Measurements from ENCODE around the gene KLK13.

Gene KLK13

GRCh38 chr19:51091126-51091525 lies 26.2 kb upstream of the KLK13 start:
- Histone ChIP-seq H3K4me1 (ENCODE audit: insufficient read depth, low read length) (peaks cover 4% of the 10 kb centered on the region; the same call in 1 of the 2 replicates), H3K9me3 (ENCODE audit: insufficient read depth, low read depth, low read length) (no peaks in the 10 kb centered on the region), H3K9ac (ENCODE audit: low read depth, low read length) (no peak overlapping the region), H3K27me3 (ENCODE audit: insufficient read depth, low read length) (no peaks in the 10 kb centered on the region), H3K36me3 (ENCODE audit: insufficient read depth, low read depth, low read length) (no peaks in the 10 kb centered on the region), H3K27ac (ENCODE audit: low read length) (no peak overlapping the region), H3K4me3 (ENCODE audit: low read length) (no peak overlapping the region)

- Histone ChIP-seq H3K9ac (ENCODE audit: low read depth, low read length) (no peak overlapping the region), H3K4me3 (ENCODE audit: low read length) (no peak overlapping the region), H3K27ac (ENCODE audit: low read length) (no peak overlapping the region), H3K36me3 (ENCODE audit: insufficient read depth, low read depth, low read length) (no peaks in the 10 kb centered on the region), H3K4me1 (ENCODE audit: insufficient read depth, low read length) (peaks cover 4% of the 10 kb centered on the region; the same call in 1 of the 2 replicates), H3K27me3 (ENCODE audit: insufficient read depth, low read length) (no peaks in the 10 kb centered on the region), H3K9me3 (ENCODE audit: insufficient read depth, low read depth, low read length) (no peaks in the 10 kb centered on the region)
These were observed 25.6 kb upstream of the KLK13 start for GRCh38 chr19:51090471-51090870.

GRCh38 chr19:51089786-51090185 lies 24.9 kb upstream of the KLK13 start:
- Histone ChIP-seq H3K9me3 (ENCODE audit: insufficient read depth, low read depth, low read length) (no peaks in the 10 kb centered on the region), H3K36me3 (ENCODE audit: insufficient read depth, low read depth, low read length) (no peaks in the 10 kb centered on the region), H3K4me1 (ENCODE audit: insufficient read depth, low read length) (peaks cover 4% of the 10 kb centered on the region; the same call in 1 of the 2 replicates), H3K27me3 (ENCODE audit: insufficient read depth, low read length) (no peaks in the 10 kb centered on the region), H3K9ac (ENCODE audit: low read depth, low read length) (no peak overlapping the region), H3K27ac (ENCODE audit: low read length) (no peak overlapping the region), H3K4me3 (ENCODE audit: low read length) (no peak overlapping the region)

- H3K9ac ChIP-seq (ENCODE audit: low read depth, low read length): no peak overlapping the region
- no peaks in the 10 kb centered on the region for H3K36me3 ChIP-seq (ENCODE audit: insufficient read depth, low read depth, low read length)
- no peaks in the 10 kb centered on the region for H3K4me1 ChIP-seq (ENCODE audit: insufficient read depth, low read length)
- no peak overlapping the region for H3K27ac ChIP-seq (ENCODE audit: low read length)
- no peaks in the 10 kb centered on the region for H3K27me3 ChIP-seq (ENCODE audit: insufficient read depth, low read length)
- H3K4me3 ChIP-seq (ENCODE audit: low read length): no peak overlapping the region
- no peaks in the 10 kb centered on the region for H3K9me3 ChIP-seq (ENCODE audit: insufficient read depth, low read depth, low read length)
These were observed 21.4 kb upstream of the KLK13 start for GRCh38 chr19:51086153-51086850.

GRCh38 chr19:51084505-51084904 lies 19.6 kb upstream of the KLK13 start:
- Histone ChIP-seq H3K27ac (ENCODE audit: low read length) (no peak overlapping the region), H3K9me3 (ENCODE audit: insufficient read depth, low read depth, low read length) (no peaks in the 10 kb centered on the region), H3K4me1 (ENCODE audit: insufficient read depth, low read length) (no peaks in the 10 kb centered on the region), H3K9ac (ENCODE audit: low read depth, low read length) (no peak overlapping the region), H3K27me3 (ENCODE audit: insufficient read depth, low read length) (no peaks in the 10 kb centered on the region), H3K36me3 (ENCODE audit: insufficient read depth, low read depth, low read length) (no peaks in the 10 kb centered on the region), H3K4me3 (ENCODE audit: low read length) (no peak overlapping the region)

GRCh38 chr19:51083783-51084182 lies 18.9 kb upstream of the KLK13 start:
- Histone ChIP-seq H3K4me1 (ENCODE audit: insufficient read depth, low read length) (no peaks in the 10 kb centered on the region), H3K27ac (ENCODE audit: low read length) (no peak overlapping the region), H3K27me3 (ENCODE audit: insufficient read depth, low read length) (no peaks in the 10 kb centered on the region), H3K36me3 (ENCODE audit: insufficient read depth, low read depth, low read length) (no peaks in the 10 kb centered on the region), H3K9me3 (ENCODE audit: insufficient read depth, low read depth, low read length) (no peaks in the 10 kb centered on the region), H3K4me3 (ENCODE audit: low read length) (no peak overlapping the region), H3K9ac (ENCODE audit: low read depth, low read length) (no peak overlapping the region)

GRCh38 chr19:51083181-51083580 lies 18.3 kb upstream of the KLK13 start:
- no peaks in the 10 kb centered on the region for H3K27me3 ChIP-seq (ENCODE audit: insufficient read depth, low read length)
- no peaks in the 10 kb centered on the region for H3K36me3 ChIP-seq (ENCODE audit: insufficient read depth, low read depth, low read length)
- H3K4me1 ChIP-seq (ENCODE audit: insufficient read depth, low read length): no peaks in the 10 kb centered on the region
- H3K9me3 ChIP-seq (ENCODE audit: insufficient read depth, low read depth, low read length): no peaks in the 10 kb centered on the region
- no peak overlapping the region for H3K27ac ChIP-seq (ENCODE audit: low read length)
- no peak overlapping the region for H3K9ac ChIP-seq (ENCODE audit: low read depth, low read length)
- H3K4me3 ChIP-seq (ENCODE audit: low read length): no peak overlapping the region

- no peak within 1 kb of the TSS for H3K27ac ChIP-seq (ENCODE audit: low read length)
- no peaks in the 10 kb centered on the region for H3K27me3 ChIP-seq (ENCODE audit: insufficient read depth, low read length)
These were observed 17.7 kb upstream of the KLK13 start, which contains the start of gene KLK14 for GRCh38 chr19:51082611-51083010. TSS of gene KLK14 (minus strand) at chr19:51082887. CDS start at chr19:51082614, 273 bp downstream.

GRCh38 chr19:51081476-51081875 lies 16.6 kb upstream of the KLK13 start:
- no peaks in the 10 kb centered on the region; the same call in 1 of the 2 replicates for H3K4me1 ChIP-seq (ENCODE audit: insufficient read depth, low read length)
- no peak overlapping the region for H3K4me3 ChIP-seq (ENCODE audit: low read length)
- H3K27me3 ChIP-seq (ENCODE audit: insufficient read depth, low read length): no peaks in the 10 kb centered on the region
- no peaks in the 10 kb centered on the region for H3K36me3 ChIP-seq (ENCODE audit: insufficient read depth, low read depth, low read length)
- H3K9ac ChIP-seq (ENCODE audit: low read depth, low read length): no peak overlapping the region
- no peaks in the 10 kb centered on the region for H3K9me3 ChIP-seq (ENCODE audit: insufficient read depth, low read depth, low read length)
- no peak overlapping the region for H3K27ac ChIP-seq (ENCODE audit: low read length)

More at GRCh38 chr19:51082611-51083010, 17.7 kb upstream of the KLK13 start, which contains the start of gene KLK14:
- Histone ChIP-seq H3K4me3 (ENCODE audit: low read length) (no peak within 1 kb of the TSS), H3K9me3 (ENCODE audit: insufficient read depth, low read depth, low read length) (no peaks in the 10 kb centered on the region), H3K9ac (ENCODE audit: low read depth, low read length) (no peak within 1 kb of the TSS), H3K36me3 (ENCODE audit: insufficient read depth, low read depth, low read length) (no peaks in the 10 kb centered on the region), H3K4me1 (ENCODE audit: insufficient read depth, low read length) (no peaks in the 10 kb centered on the region)

GRCh38 chr19:51079481-51080110 lies 14.7 kb upstream of the KLK13 start:
- no peak overlapping the region for H3K4me3 ChIP-seq (ENCODE audit: low read length)
- H3K9me3 ChIP-seq (ENCODE audit: insufficient read depth, low read depth, low read length): no peaks in the 10 kb centered on the region
- no peaks in the 10 kb centered on the region for H3K36me3 ChIP-seq (ENCODE audit: insufficient read depth, low read depth, low read length)
- no peaks in the 10 kb centered on the region for H3K27me3 ChIP-seq (ENCODE audit: insufficient read depth, low read length)
- H3K9ac ChIP-seq (ENCODE audit: low read depth, low read length): no peak overlapping the region
- no peak overlapping the region for H3K27ac ChIP-seq (ENCODE audit: low read length)
- H3K4me1 ChIP-seq (ENCODE audit: insufficient read depth, low read length): peaks cover 3% of the 10 kb centered on the region

GRCh38 chr19:51078731-51079130 lies 13.8 kb upstream of the KLK13 start:
- no peak overlapping the region for H3K9ac ChIP-seq (ENCODE audit: low read depth, low read length)
- H3K4me1 ChIP-seq (ENCODE audit: insufficient read depth, low read length): peaks cover 3% of the 10 kb centered on the region
- H3K36me3 ChIP-seq (ENCODE audit: insufficient read depth, low read depth, low read length): no peaks in the 10 kb centered on the region
- no peaks in the 10 kb centered on the region for H3K27me3 ChIP-seq (ENCODE audit: insufficient read depth, low read length)
- H3K4me3 ChIP-seq (ENCODE audit: low read length): no peak overlapping the region
- H3K9me3 ChIP-seq (ENCODE audit: insufficient read depth, low read depth, low read length): 0 out of 2 replicates have a peak, but pooled peaks cover 1% of the 10 kb centered on the region
- no peak overlapping the region for H3K27ac ChIP-seq (ENCODE audit: low read length)

GRCh38 chr19:51078104-51078503 lies 13.2 kb upstream of the KLK13 start:
- H3K36me3 ChIP-seq (ENCODE audit: insufficient read depth, low read depth, low read length): no peaks in the 10 kb centered on the region
- no peak overlapping the region for H3K9ac ChIP-seq (ENCODE audit: low read depth, low read length)
- H3K27me3 ChIP-seq (ENCODE audit: insufficient read depth, low read length): no peaks in the 10 kb centered on the region
- H3K27ac ChIP-seq (ENCODE audit: low read length): no peak overlapping the region
- H3K4me3 ChIP-seq (ENCODE audit: low read length): no peak overlapping the region
- H3K4me1 ChIP-seq (ENCODE audit: insufficient read depth, low read length): peaks cover 3% of the 10 kb centered on the region
- peaks cover 8% of the 10 kb centered on the region; the same call in 1 of the 2 replicates for H3K9me3 ChIP-seq (ENCODE audit: insufficient read depth, low read depth, low read length)

Measured in iPS-20b (cell line).